ENCODE measurements around the gene TRIM66. TPM values are rescaled to one million over a fixed set of nuclear protein-coding genes. Genes with fewer than 3 reads are reported as not detected.

TRIM66 gene
- total RNA-seq, 1 donor from 2014 or later: 10.5 TPM

DNA sequence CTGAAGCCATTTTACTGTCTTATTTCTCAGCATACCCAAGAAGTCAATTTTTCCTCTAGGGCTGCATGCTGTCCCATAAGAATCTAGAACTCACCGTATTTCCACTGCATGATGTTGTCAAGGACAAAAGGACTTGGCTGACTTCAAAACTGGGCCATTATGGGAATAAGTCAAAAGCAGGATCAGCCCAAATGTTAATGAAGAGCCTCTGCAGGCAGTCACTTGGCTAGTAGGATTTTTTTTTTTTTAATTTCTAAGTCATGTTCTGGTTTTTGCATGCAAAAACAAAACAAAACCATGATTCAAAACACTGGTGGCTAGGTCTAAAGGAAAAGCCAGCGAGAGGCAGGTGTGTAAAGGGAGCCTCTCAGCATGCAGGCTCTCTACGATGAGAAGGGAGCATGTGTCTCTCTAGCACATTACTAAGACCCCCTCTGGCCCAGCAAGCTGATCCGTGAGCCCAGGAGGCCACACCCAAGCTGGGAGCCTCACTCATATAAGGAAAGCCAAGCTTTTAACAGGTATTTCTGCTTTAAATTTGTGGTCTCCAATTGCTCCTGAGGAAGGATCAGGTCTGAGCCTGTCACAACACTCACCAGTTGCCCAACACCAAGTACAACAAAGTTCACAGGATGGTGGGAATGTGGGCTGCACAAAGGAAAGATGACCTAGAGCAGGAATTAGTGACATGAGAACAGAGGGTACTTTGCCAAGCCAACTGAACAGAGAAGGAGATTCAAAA lies 67.0 kb downstream of the TRIM66 start:
- no peak overlapping the region for H3K4me3 ChIP-seq (ENCODE audit: low read depth, low read length)
- TF ChIP-seq, protein P1, sequence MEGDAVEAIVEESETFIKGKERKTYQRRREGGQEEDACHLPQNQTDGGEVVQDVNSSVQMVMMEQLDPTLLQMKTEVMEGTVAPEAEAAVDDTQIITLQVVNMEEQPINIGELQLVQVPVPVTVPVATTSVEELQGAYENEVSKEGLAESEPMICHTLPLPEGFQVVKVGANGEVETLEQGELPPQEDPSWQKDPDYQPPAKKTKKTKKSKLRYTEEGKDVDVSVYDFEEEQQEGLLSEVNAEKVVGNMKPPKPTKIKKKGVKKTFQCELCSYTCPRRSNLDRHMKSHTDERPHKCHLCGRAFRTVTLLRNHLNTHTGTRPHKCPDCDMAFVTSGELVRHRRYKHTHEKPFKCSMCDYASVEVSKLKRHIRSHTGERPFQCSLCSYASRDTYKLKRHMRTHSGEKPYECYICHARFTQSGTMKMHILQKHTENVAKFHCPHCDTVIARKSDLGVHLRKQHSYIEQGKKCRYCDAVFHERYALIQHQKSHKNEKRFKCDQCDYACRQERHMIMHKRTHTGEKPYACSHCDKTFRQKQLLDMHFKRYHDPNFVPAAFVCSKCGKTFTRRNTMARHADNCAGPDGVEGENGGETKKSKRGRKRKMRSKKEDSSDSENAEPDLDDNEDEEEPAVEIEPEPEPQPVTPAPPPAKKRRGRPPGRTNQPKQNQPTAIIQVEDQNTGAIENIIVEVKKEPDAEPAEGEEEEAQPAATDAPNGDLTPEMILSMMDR (conservative IDR thresholded peaks at IDR 0.05; ENCODE audit: low read depth, low read length): no peak
- no peak for DNase-seq (ENCODE audit: low read depth)

DNA sequence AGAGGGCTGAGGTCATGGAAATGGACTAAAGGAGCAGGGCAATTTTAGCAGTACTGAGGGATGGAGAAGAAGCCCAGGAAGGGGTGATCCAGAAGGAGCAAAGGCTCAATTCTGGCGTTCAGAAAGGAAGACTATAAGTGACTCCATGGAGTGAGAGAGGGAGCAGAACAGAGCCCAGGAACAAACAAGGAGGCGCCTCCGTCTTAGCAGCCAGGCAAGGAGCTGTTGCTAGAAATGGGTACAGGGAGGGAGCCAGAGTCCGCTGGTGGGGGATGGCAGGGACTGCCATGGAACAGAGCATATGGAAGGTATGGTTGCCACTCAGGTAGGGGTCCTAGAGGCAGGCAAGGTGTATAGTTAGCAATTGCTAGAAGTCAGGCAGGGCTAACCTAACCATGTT lies 68.0 kb downstream of the TRIM66 start:
- DNase-seq (ENCODE audit: low read depth): no peak
- TF ChIP-seq, protein P1 (conservative IDR thresholded peaks at IDR 0.05; ENCODE audit: low read depth, low read length): no peak
- H3K4me3 ChIP-seq (ENCODE audit: low read depth, low read length): no peak overlapping the region

DNA sequence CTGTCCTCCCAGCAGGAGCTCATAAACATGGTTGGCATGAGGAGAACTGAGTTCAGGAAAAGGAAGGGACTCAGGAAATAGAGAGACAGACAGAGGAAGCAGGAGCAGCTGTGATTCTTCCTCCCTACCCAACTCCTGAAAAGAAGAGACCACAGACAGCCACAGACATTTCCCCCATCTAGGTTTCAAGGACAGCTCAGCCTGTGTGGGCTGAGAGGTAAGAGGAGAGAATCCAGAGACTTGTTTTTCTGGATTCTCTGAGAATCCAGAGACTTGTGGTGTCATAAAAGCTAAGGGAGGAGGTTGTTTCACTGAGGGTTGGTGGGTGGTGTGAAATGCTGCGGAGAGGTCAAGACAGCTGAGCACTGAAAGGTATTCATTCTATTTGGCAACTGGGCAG lies 69.4 kb downstream of the TRIM66 start:
- TF ChIP-seq, protein P1 (conservative IDR thresholded peaks at IDR 0.05; ENCODE audit: low read depth, low read length): no peak
- DNase-seq (ENCODE audit: low read depth): no peak
- H3K4me3 ChIP-seq (ENCODE audit: low read depth, low read length): no peak overlapping the region

DNA sequence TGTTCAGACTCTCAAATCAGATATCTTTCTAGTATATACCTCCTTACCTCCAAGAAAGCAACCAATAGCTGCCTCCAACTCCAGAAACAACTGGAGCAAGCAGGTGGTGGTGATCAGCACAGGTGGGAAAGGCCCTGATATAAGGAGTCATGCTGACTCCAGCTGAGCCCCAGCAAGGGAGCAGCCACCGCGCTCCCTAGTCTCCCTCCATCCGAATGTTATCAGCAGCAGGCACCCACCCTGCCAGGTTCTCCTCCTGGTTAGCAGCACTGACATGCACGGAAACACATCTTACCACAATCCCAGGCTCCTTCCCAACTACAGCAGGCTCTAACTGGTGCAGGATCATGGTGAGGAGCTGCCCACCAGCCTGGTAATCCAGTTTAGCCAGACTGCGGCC lies 69.9 kb downstream of the TRIM66 start:
- H3K4me3 ChIP-seq (ENCODE audit: low read depth, low read length): no peak overlapping the region
- TF ChIP-seq, protein P1 (conservative IDR thresholded peaks at IDR 0.05; ENCODE audit: low read depth, low read length): no peak
- no peak for DNase-seq (ENCODE audit: low read depth)

DNA sequence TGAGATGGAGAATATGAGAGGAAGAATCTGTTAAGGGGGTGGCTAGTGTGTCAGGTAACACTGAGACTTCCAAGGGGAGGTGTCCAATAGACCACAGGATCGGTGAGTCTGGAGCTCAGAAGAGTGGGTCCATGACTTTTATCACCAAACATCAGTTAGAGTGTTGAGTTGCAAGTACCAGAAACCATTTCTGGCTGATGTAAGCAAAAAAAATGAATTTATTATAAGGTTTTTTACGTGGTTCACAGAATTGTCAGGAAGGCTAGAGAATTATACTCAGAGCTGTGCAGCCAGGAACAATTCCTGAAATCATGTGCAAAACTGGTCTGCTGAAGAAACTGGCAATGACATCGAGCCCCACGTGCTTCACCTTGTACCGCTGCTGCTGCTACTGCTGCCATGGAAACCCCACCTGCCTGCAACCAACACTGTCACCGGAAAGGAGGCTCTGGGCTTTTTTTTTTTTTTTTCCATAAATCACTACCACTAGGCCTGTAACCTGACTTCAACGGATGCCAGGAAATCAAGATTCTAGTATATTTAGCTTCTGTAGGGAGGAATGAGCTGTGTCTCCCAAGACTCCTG lies 71.8 kb downstream of the TRIM66 start:
- no peak for DNase-seq (ENCODE audit: low read depth)
- no peak overlapping the region for H3K4me3 ChIP-seq (ENCODE audit: low read depth, low read length)
- TF ChIP-seq, protein P1 (conservative IDR thresholded peaks at IDR 0.05; ENCODE audit: low read depth, low read length): no peak

DNA sequence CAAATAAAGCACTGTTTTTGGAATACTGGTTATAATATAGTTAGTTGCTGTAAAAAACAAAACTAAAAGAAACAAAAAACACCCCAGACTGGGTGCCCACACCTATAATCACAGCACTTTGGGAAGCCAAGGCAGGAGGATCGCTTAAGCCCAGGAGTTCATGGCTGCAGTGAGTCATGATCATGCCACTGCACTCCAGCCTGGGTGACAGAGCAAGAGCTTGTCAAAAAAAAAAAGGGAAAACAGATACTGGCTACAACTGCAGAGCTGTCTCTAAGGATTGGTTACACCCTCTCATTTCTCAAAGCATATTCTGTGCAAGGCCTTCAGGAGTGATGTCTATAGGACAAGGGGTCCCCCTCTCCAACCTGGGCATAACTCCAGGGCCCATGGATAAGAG lies 73.8 kb downstream of the TRIM66 start:
- H3K4me3 ChIP-seq (ENCODE audit: low read depth, low read length): no peak overlapping the region
- DNase-seq (ENCODE audit: low read depth): no peak
- TF ChIP-seq, protein P1 (conservative IDR thresholded peaks at IDR 0.05; ENCODE audit: low read depth, low read length): no peak
